ENCODE data around the gene MYO7B. TPM values are rescaled to one million over a fixed set of nuclear protein-coding genes. Genes with fewer than 3 reads are reported as not detected.

MYO7B gene
- total and polyA plus RNA-seq, 2 donors (not counting 1 experiment from before 2014, with no cell fraction given) = under 0.01 TPM; not detected in 1

DNA sequence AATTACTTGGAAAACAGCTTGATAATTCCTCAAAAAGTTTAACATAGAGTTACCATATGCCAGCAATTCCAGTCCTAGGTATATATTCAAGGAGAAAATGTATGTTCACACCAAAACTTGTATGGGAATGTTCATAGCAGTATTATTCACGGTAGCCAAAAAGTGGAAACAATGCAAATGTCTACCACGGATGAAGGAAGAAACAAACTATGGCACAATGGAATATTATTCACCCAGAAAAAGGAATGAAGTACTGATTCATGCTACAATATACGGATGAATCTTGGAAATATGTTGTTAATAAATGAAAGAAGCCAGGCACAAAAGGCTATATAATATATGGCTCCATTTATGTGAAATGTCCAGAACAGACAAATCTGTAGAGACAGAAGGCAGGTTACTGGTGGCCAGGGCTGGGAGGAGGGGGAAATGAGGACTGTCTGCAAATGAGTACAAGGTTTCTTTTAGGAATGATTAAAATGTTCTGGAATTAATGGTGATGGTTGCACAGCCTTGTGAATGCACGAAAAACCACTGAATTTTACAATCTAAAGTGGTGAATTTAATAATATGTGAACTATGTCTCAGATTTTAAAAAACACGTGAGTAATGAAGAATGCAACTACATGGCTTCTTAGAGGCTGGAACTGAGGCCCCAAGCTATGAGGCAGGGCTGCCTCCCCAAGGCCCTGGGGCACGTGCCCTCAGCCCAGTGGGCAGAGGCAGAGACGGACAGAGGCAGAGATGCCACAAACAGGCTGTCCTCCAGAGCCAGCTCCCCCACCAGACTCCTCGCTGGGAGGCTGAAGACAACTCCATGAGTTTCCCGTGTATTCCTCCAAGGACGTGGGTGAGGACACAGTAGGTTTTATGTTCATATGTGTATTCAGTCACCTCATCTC is 134.8 kb downstream of the MYO7B start:
- no peak for DNase-seq (ENCODE audit: low read depth in 2 of 2)
- H3K9me3 ChIP-seq (ENCODE audit: control insufficient read depth, insufficient read depth, low read depth, low read length) = no peaks in the 10 kb centered on the region
- H2AFZ ChIP-seq (ENCODE audit: low read length) = no peak overlapping the region
- no peak overlapping the region for H3K9ac ChIP-seq (ENCODE audit: insufficient read depth, low read length)
- H3K27ac ChIP-seq (ENCODE audit: insufficient read depth, low read length) = no peak overlapping the region
- no peak overlapping the region for H3K4me2 ChIP-seq (ENCODE audit: extremely low read depth, insufficient read depth, low read length)
- no peak overlapping the region for H3K4me3 ChIP-seq (replicated peaks in 1 of 4; ENCODE audit: control extremely low read depth in 1 of 4, insufficient read depth in 1 of 4, low read depth in 3 of 4, low read length in 4 of 4)
- H3K79me2 ChIP-seq (ENCODE audit: control insufficient read depth, insufficient read depth, low read length) = no peaks in the 10 kb centered on the region
- no peaks in the 10 kb centered on the region for H3K36me3 ChIP-seq (ENCODE audit: control insufficient read depth, insufficient read depth, low read length)
- H4K20me1 ChIP-seq (ENCODE audit: control insufficient read depth, extremely low read depth, insufficient read depth, low read length) = no peaks in the 10 kb centered on the region
- no peaks in the 10 kb centered on the region for H3K4me1 ChIP-seq (ENCODE audit: control insufficient read depth, extremely low read depth, insufficient read depth, low read length)
- no peak for TF ChIP-seq EZH2 (IDR thresholded peaks at IDR 0.05; ENCODE audit: low read length, missing control alignments)
- TF ChIP-seq, protein P1, sequence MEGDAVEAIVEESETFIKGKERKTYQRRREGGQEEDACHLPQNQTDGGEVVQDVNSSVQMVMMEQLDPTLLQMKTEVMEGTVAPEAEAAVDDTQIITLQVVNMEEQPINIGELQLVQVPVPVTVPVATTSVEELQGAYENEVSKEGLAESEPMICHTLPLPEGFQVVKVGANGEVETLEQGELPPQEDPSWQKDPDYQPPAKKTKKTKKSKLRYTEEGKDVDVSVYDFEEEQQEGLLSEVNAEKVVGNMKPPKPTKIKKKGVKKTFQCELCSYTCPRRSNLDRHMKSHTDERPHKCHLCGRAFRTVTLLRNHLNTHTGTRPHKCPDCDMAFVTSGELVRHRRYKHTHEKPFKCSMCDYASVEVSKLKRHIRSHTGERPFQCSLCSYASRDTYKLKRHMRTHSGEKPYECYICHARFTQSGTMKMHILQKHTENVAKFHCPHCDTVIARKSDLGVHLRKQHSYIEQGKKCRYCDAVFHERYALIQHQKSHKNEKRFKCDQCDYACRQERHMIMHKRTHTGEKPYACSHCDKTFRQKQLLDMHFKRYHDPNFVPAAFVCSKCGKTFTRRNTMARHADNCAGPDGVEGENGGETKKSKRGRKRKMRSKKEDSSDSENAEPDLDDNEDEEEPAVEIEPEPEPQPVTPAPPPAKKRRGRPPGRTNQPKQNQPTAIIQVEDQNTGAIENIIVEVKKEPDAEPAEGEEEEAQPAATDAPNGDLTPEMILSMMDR (conservative IDR thresholded peaks at IDR 0.05 in 1 of 2, IDR thresholded peaks at IDR 0.05 in 1 of 2; ENCODE audit: low read depth in 1 of 2, low read length in 2 of 2) = no peak
- H3K27me3 ChIP-seq (ENCODE audit: control insufficient read depth, insufficient read depth, low read length) = peaks cover 17% of the 10 kb centered on the region

DNA sequence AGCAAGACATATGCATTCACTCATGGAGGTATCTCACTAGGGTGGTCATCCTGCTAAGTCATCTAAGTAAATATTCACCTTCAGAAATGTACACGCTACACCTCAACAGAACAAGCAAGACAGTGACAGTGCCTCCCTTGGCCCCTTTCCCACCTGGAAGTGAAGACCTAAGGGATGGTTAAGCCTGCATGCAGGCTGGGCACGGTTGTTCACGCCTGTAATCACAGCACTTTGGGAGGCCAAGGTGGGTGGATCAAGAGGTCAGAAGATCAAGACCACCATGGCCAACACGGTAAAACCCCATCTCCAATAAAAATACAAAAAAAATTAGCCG is 135.4 kb downstream of the MYO7B start:
- TF ChIP-seq EZH2 (IDR thresholded peaks at IDR 0.05; ENCODE audit: low read length, missing control alignments) = no peak
- TF ChIP-seq, protein P1 (conservative IDR thresholded peaks at IDR 0.05 in 1 of 2, IDR thresholded peaks at IDR 0.05 in 1 of 2; ENCODE audit: low read depth in 1 of 2, low read length in 2 of 2) = no peak

DNA sequence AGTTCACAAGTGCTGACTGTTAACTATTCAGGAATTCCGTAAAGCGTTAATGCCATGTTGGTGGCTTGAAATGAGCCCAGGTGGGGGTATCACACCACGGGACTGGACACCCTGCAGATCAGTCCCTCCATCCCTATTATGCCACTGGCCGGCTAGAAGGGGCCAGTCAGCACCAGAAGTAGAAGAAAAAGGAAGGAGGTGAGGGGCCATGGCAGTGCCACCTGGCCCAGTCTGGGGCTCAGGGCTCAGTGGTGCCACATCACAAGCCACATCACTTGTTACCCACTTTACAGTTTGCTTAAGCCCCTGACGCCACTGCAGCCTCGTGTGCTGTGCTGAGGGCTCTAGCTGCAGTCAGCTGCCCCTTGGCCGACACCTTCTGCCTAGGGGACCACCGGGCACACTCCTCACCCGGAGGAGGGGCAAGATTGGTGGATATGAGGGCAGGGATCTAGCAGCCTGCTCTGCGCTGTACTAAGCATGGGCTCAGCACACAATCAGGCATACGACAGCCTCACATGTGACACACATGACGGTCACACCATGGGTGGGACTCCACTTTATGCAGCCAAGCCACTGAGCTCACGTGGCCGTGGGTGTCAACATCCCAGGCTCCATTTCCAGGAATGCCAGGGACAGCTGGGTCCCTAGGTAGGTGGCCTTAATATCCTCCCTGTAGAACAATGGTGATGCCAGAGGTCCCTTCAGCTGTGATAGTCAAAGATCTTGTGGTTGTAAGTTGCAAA is 136.2 kb downstream of the MYO7B start:
- Histone ChIP-seq H3K27ac (ENCODE audit: insufficient read depth, low read length) (no peak overlapping the region), H3K9me3 (ENCODE audit: control insufficient read depth, insufficient read depth, low read depth, low read length) (no peaks in the 10 kb centered on the region), H4K20me1 (ENCODE audit: control insufficient read depth, extremely low read depth, insufficient read depth, low read length) (no peaks in the 10 kb centered on the region), H3K79me2 (ENCODE audit: control insufficient read depth, insufficient read depth, low read length) (no peaks in the 10 kb centered on the region), H2AFZ (ENCODE audit: low read length) (no peak overlapping the region), H3K27me3 (ENCODE audit: control insufficient read depth, insufficient read depth, low read length) (peaks cover 9% of the 10 kb centered on the region), H3K4me2 (ENCODE audit: extremely low read depth, insufficient read depth, low read length) (no peak overlapping the region), H3K36me3 (ENCODE audit: control insufficient read depth, insufficient read depth, low read length) (no peaks in the 10 kb centered on the region), H3K9ac (ENCODE audit: insufficient read depth, low read length) (no peak overlapping the region), H3K4me1 (ENCODE audit: control insufficient read depth, extremely low read depth, insufficient read depth, low read length) (no peaks in the 10 kb centered on the region), H3K4me3 (replicated peaks in 1 of 4; ENCODE audit: control extremely low read depth in 1 of 4, insufficient read depth in 1 of 4, low read depth in 3 of 4, low read length in 4 of 4) (no peak overlapping the region)
- no peak for DNase-seq (ENCODE audit: low read depth in 2 of 2)
- TF ChIP-seq, protein P1 (conservative IDR thresholded peaks at IDR 0.05 in 1 of 2, IDR thresholded peaks at IDR 0.05 in 1 of 2; ENCODE audit: low read depth in 1 of 2, low read length in 2 of 2) = no peak
- no peak for TF ChIP-seq EZH2 (IDR thresholded peaks at IDR 0.05; ENCODE audit: low read length, missing control alignments)

More for the DNA sequence above, 135.4 kb downstream of the MYO7B start:
- no peak overlapping the region for H3K4me3 ChIP-seq (replicated peaks in 1 of 4; ENCODE audit: control extremely low read depth in 1 of 4, insufficient read depth in 1 of 4, low read depth in 3 of 4, low read length in 4 of 4)
- no peaks in the 10 kb centered on the region for H3K79me2 ChIP-seq (ENCODE audit: control insufficient read depth, insufficient read depth, low read length)
- no peaks in the 10 kb centered on the region for H3K36me3 ChIP-seq (ENCODE audit: control insufficient read depth, insufficient read depth, low read length)
- H3K27ac ChIP-seq (ENCODE audit: insufficient read depth, low read length) = no peak overlapping the region
- no peak overlapping the region for H3K4me2 ChIP-seq (ENCODE audit: extremely low read depth, insufficient read depth, low read length)
- peaks cover 13% of the 10 kb centered on the region for H3K27me3 ChIP-seq (ENCODE audit: control insufficient read depth, insufficient read depth, low read length)
- no peak for DNase-seq (ENCODE audit: low read depth in 2 of 2)
- H3K9me3 ChIP-seq (ENCODE audit: control insufficient read depth, insufficient read depth, low read depth, low read length) = no peaks in the 10 kb centered on the region
- H2AFZ ChIP-seq (ENCODE audit: low read length) = no peak overlapping the region
- no peak overlapping the region for H3K9ac ChIP-seq (ENCODE audit: insufficient read depth, low read length)
- H3K4me1 ChIP-seq (ENCODE audit: control insufficient read depth, extremely low read depth, insufficient read depth, low read length) = no peaks in the 10 kb centered on the region
- H4K20me1 ChIP-seq (ENCODE audit: control insufficient read depth, extremely low read depth, insufficient read depth, low read length) = no peaks in the 10 kb centered on the region
